Measurements from ENCODE around the gene HPF1. TPM values are rescaled to one million over a fixed set of nuclear protein-coding genes. Genes with fewer than 3 reads are reported as not detected.

The HPF1 gene
- total and polyA plus RNA-seq, 8 donors = 5.9 to 19.9 (median 9.5) TPM

DNA sequence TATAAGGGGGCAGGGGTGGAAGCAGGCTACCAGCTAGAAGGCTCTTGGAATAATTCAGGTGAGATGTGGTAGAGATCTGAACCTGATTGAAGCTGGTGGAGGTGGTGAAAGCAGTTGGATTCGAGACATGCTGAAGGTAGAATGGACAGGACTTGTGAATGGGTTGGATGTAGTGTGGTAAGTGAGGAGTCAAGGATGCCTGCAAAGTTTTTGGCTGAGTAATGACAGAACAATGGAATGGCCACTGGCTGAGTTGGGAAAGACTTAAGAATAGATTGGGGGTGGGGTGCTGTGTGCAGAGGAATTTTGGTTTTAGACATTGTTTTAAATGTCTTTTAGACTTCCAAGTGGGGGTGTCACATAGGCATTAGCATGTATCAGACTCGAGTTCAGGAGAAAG is 33.5 kb downstream of the HPF1 start:
- intact Hi-C loops (cut with DNase I) = no loop called here
- Histone ChIP-seq H3K36me3 (peaks cover 0 to 5% (median 0%) of the 10 kb centered on the region in 3 donors), H3K9me3 (no peaks in the 10 kb centered on the region), H3K4me1 (no peaks in the 10 kb centered on the region), H3K4me3 (no peak overlapping the region), H3K27ac (no peak overlapping the region), H3K27me3 (no peaks in the 10 kb centered on the region)
- TF ChIP-seq CTCF (IDR thresholded peaks at IDR 0.05) = no peak
- WGBS, 2 donors = 68 to 88% methylated on average over 2 of the region's 2 CpGs
- DNase-seq = no peak
- ATAC-seq = no peak
- FAIRE-seq = no peak

DNA sequence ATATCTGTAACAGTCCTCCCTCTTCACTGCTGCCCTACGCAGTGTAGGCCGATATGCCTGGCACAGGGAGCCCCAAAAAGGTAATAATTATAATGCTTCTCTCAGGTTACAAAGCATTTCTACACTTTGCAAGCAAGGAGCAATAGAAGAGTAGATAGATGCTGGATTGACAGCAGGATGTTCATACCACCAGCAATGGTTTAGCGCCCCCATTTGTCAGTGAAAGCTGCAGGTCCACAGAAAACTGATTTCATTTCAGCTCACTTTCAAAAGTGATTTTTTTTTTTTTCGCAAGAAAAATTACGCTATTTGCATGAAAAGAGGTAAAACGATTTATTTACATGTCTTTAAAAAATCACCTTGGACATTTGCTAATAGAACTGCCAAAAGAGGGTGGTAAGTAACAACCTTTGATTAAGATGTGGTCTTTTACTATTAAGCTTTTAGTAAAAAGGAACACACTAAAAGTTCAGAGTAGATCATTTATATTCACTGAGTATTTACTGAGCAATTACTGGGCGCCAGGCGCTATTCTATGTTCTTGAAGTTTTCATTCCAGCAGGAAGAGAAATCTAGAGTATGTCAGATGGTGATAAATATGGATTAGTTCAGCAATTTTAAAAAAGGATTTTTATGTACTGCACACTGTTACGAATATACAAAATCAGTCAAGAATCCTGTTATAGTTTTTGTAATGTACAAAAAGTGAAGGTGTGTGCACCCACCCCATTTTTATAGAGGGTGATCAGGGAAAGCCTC is 34.4 kb downstream of the HPF1 start:
- no peaks in the 10 kb centered on the region for H3K4me1 ChIP-seq
- H3K9me3 ChIP-seq = no peaks in the 10 kb centered on the region
- no peaks in the 10 kb centered on the region for H3K27me3 ChIP-seq
- intact Hi-C loops (cut with DNase I) = no loop called here
- no peak overlapping the region for H3K4me3 ChIP-seq
- H3K36me3 ChIP-seq = peaks cover 0 to 5% (median 0%) of the 10 kb centered on the region in 3 donors
- peak in 2 of 4 donors; percentile 29 to 40 for ATAC-seq
- no peak for FAIRE-seq
- TF ChIP-seq CTCF (IDR thresholded peaks at IDR 0.05) = no peak
- DNase-seq = no peak
- 82% methylated on average over 9 of the region's 9 CpGs for WGBS, 2 donors
- H3K27ac ChIP-seq = no peak overlapping the region

GRCh38 chr4:169720529-169720928 is 37.2 kb downstream of the HPF1 start:
- peaks cover 0 to 5% (median 0%) of the 10 kb centered on the region in 3 donors for H3K36me3 ChIP-seq
- intact Hi-C loops (cut with DNase I) = no loop called here
- H3K9me3 ChIP-seq = no peaks in the 10 kb centered on the region
- WGBS, 2 donors = 85 to 90% methylated on average over 7 of the region's 7 CpGs
- ATAC-seq = no peak
- H3K4me3 ChIP-seq = no peak overlapping the region
- no peaks in the 10 kb centered on the region for H3K4me1 ChIP-seq
- no peak for FAIRE-seq
- H3K27ac ChIP-seq = no peak overlapping the region
- TF ChIP-seq CTCF (IDR thresholded peaks at IDR 0.05) = no peak
- no peaks in the 10 kb centered on the region for H3K27me3 ChIP-seq
- no peak for DNase-seq

- Histone ChIP-seq H3K9me3 (no peaks in the 10 kb centered on the region), H3K27ac (no peak overlapping the region), H3K36me3 (peaks cover 0 to 13% (median 8%) of the 10 kb centered on the region in 3 donors), H3K27me3 (no peaks in the 10 kb centered on the region), H3K4me1 (no peaks in the 10 kb centered on the region), H3K4me3 (no peak overlapping the region)
- ATAC-seq (no peak), FAIRE-seq (no peak), DNase-seq (no peak)
- intact Hi-C loops (cut with DNase I) = no loop called here
- 74 to 81% methylated on average over 1 of the region's 1 CpG for WGBS, 2 donors
- no peak for TF ChIP-seq CTCF (IDR thresholded peaks at IDR 0.05)
These were observed 41.1 kb downstream of the HPF1 start for GRCh38 chr4:169716677-169717076.

- 94 to 95% methylated on average over 2 of the region's 2 CpGs for WGBS, 2 donors
- H3K4me1 ChIP-seq = no peaks in the 10 kb centered on the region
- H3K36me3 ChIP-seq = peaks cover 0 to 9% (median 8%) of the 10 kb centered on the region in 3 donors
- ATAC-seq (no peak), DNase-seq (no peak), FAIRE-seq (no peak)
- no peak for TF ChIP-seq CTCF (IDR thresholded peaks at IDR 0.05)
- H3K27me3 ChIP-seq = no peaks in the 10 kb centered on the region
- H3K27ac ChIP-seq = no peak overlapping the region
- intact Hi-C loops (cut with DNase I) = no loop called here
- H3K4me3 ChIP-seq = no peak overlapping the region
- H3K9me3 ChIP-seq = no peaks in the 10 kb centered on the region
These were observed 41.9 kb downstream of the HPF1 start for GRCh38 chr4:169715826-169716225.

Measured in pancreas (tissue), 10 donors.